ENCODE results near the gene SDK1. TPM values are rescaled to one million over a fixed set of nuclear protein-coding genes. Genes with fewer than 3 reads are reported as not detected.

The SDK1 gene
- total RNA-seq, 1 donor from 2014 or later: 9.9 TPM

GRCh38 chr7:3884543-3884942 lies 583.5 kb downstream of the SDK1 start:
- DNase-seq: no peak

GRCh38 chr7:3887096-3887690 lies 586.1 kb downstream of the SDK1 start:
- DNase-seq: no peak

DNA sequence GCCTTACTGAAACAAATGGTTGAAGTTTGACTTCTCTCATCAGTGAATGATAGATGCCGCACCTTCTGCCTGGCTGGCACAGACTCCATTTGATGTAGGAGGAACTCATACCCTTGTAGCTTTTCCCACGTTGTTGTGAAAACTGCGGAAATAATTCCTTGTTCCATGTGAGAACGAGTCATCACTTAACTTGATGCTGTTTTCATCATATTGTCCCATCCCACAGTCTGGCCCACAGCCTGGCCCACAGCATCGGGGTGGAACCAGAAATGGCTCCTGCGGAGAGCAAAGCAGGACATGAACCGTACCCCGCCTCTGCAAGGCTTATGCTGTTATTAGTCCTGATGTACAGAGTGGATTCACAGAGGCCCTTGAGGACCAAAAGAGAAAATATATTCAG lies 587.0 kb downstream of the SDK1 start:
- DNase-seq: no peak

GRCh38 chr7:3892157-3892556 lies 591.1 kb downstream of the SDK1 start:
- DNase-seq: peak; percentile 87

DNA sequence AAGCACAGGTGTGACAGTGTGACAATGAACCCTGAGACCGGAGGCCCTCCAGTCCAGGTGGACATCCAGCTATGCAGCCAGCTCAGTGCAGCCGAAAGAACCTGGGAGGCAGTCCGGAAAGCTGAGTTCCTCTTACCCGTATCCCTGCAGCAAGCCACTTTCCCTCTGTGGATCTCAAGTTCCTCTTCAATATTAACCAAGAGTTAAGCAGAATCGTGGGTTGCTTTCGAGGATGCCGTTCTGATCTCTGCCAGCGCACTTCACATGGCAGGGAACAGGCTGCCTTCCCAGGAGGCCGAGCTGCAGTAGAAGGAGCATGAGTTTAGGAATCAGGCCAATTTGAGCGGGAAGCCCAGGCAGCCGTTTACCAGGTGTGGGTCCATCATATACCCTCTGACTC lies 591.6 kb downstream of the SDK1 start:
- DNase-seq: no peak

- DNase-seq: no peak
These were observed 592.2 kb downstream of the SDK1 start for GRCh38 chr7:3893151-3893788.

GRCh38 chr7:3893789-3894153 lies 592.7 kb downstream of the SDK1 start:
- DNase-seq: no peak

GRCh38 chr7:3895341-3896116 lies 594.5 kb downstream of the SDK1 start:
- no peak for DNase-seq

DNA sequence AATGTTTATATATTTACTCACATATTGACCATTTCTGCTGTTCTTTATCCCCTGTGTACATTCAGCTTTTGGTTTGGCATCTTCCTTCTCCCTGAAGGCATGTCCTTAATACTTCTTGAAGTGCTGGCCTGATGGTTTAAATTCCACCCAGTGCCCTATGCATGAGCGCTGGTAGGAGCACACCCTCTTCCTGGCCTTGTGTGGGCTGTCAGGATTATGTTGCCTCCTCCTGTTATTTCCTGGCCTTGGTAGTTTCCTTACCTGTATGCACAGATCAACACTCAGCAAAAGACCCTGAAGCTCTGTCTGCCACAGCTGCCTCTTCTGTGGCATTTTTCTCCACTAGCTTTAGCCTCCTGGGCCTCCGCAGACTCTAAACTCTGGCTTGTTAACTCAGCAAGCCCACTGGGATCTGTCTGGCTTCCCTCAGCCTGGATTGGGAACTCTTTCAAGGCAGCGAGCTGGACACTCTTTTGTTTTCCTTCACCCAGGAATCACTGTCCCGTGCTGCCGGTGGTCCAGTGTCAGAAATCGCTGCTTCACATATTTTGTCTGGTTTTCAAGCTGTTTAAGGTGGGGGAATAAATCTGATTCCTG lies 595.2 kb downstream of the SDK1 start:
- peak; percentile 42 for DNase-seq

- DNase-seq: peak; percentile 84
These were observed 596.6 kb downstream of the SDK1 start for GRCh38 chr7:3897430-3898372.

DNA sequence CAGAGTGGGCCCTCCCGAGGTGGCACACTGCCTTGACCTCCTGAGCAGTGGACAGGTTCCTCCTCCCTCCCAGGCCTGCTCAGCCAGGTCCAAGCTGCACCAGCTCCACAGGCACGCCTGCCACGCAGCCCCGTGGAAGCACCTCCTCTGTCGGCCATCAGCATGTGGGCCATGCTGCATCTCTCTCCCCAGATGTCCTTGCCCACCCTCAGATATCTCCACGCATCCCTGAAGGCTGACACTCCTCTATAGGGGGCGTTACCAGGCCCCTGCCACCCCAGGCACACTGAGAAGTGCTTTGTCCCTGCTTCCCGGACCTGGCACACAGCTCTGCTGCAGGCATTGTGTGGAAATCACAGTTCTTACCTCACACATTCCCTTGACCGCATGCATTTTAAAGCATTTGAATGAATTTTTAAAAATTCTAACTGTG lies 598.5 kb downstream of the SDK1 start:
- DNase-seq: peak; percentile 43

GRCh38 chr7:3908153-3908552 lies 607.1 kb downstream of the SDK1 start:
- DNase-seq: no peak

DNA sequence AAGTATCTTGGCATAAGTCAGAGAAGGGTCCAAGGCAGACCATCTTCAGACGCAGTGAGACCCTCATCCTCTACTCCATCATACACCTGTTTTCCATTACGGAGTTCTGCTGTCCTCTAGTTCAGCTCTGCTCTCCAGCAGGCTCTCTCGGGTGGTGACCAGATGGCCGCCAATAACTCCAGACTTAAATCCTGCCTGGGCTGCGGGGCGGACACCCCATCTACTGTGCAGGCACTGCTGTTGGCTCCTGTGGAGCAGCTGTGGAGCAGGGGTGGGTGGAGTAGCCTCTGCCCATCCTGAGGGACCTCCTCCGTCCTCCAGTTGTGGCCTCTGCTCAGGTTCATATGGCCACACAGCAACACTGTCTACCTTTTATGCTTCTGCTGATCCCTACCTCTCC lies 608.1 kb downstream of the SDK1 start:
- DNase-seq: no peak

DNA sequence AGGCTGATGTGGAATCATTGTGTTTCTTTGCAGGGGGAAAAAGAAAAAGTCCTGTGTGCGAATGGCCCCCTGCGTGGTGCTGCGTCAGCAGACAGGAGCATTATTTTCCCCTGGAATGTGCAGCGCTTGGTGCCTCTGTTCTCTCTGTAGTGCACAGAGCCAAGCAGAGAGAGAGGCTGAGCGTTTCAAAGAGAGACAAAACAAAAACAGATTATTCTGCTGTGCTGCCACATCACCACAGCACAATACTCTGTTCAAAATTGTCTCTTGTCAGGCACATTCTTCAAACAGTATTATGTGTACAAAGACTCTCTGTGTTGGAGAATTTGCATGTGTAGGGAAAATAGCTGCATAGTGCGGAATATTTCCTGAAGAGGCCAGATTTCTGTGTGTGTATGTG lies 609.0 kb downstream of the SDK1 start:
- no peak for DNase-seq

DNA sequence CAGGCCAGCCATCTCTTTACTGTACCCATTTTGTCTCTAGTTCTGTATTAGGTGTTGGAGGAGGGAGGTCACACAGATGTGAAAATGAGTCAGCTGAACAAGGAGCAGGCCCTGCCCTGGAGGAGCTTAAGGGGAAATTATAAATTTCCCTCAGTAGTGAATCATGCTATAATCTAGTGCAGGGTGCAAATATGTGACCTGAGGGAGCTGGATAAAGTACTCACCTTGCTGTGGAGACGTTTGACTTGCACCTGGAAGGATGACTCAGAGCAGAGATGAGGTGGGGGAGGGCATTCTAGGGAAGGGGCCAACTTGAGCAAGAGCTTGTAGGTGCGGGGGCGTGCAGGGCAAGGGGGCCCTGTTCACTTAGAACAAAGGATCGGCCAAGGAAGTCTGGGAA lies 610.6 kb downstream of the SDK1 start:
- DNase-seq: no peak

DNA sequence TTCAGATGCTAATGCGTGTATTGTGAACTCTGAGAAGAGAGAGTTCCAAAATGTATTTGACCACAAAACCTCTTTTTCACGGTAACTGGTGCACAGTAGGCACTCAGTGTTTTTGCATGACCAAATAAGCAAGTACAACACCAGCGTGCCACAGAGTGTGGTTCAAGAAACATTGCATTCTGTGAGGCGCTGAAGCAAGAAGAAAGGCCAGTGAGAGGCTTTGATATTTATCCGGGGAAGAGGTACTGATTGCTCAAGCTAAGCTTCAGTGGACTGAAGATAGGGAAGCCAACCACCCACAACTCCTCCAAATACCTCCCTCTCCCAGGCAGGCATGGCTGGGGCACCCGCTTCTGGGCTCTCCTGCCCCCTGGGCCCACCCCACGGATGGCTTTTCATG lies 611.2 kb downstream of the SDK1 start:
- no peak for DNase-seq

GRCh38 chr7:3914051-3914775 lies 613.2 kb downstream of the SDK1 start:
- no peak for DNase-seq

DNA sequence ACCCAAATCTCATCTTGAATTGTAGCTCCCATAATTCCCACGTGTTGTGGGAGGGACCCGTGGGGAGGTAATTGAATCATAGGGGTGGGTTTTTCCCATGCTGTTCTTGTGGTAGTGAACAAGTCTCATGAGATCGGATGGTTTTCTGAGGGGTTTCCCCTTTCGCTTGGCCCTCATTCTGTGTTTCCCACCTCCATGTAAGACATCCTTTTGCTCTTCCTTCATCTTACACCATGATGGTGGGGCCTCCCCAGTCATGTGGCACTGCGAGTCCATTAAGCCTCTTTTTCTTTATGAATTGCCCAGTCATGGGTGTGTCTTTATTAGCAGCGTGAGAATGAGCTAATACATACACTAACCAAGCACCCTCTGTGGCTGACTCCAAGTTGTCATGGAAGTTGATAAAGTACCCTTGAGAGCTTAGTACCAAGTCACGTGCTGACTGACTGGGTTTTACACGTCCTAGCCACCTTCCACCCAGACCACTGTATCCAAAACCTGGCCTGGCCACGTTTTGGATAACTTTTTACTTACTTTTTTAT lies 614.4 kb downstream of the SDK1 start:
- DNase-seq: no peak

- DNase-seq: no peak
These were observed 615.1 kb downstream of the SDK1 start for GRCh38 chr7:3916146-3916545.

- no peak for DNase-seq
These were observed 616.4 kb downstream of the SDK1 start for GRCh38 chr7:3917436-3917835.

DNA sequence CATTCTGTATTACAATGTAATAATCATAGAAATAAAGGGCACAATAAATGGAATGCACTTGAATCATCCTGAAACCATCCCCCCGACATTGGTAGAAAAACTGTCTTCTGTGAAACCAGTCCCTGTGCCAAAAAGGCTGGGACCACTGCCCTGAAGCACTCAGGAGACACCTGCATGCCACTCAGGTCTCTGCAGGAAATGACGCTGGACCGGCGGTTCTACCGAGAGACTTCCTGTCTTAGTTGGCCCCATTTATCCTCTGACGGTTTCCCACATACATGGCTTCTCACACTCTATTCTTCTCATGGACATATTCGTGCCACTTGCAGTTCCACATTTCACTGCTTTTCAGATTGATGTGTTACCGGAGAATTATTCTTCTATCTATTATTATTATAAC lies 617.5 kb downstream of the SDK1 start:
- no peak for DNase-seq

Data from tongue (tissue), 2 donors.